ENCODE measurements around the gene BCORL1. TPM values are rescaled to one million over a fixed set of nuclear protein-coding genes. Genes with fewer than 3 reads are reported as not detected.

The BCORL1 gene
- total RNA-seq, 1 donor = 1.4 TPM

DNA sequence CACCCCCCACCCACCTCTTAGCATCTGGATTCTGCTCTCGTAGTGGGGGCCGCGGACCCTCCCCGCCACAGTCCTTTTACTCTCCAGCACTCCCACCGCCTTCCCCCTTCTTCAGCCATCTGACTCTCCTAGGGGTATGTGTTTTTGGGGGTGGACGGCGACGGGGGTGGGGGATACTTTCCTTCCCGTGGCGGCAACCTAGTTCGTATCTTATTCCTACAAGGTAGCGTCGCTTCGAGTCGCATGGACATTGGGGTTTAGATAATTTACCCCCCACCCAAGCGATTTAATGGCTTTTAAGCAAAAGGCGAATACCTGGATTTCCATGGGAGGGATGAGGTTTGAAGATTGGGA lies 1.3 kb upstream of the BCORL1 start:
- Histone ChIP-seq H3K27ac (ENCODE audit: low read depth, low read length) (no peak overlapping the region), H3K4me1 (ENCODE audit: insufficient read depth, low read length) (no peaks in the 10 kb centered on the region), H3K4me2 (ENCODE audit: insufficient read depth, low read length) (peak overlapping the region; percentile 80), H3K4me3 (ENCODE audit: insufficient read depth, low read length) (no peak overlapping the region), H2AFZ (ENCODE audit: low read length) (no peak overlapping the region), H4K20me1 (ENCODE audit: insufficient read depth, low read length) (peaks cover 3% of the 10 kb centered on the region), H3K36me3 (ENCODE audit: insufficient read depth, low read length) (no peaks in the 10 kb centered on the region), H3K79me2 (ENCODE audit: insufficient read depth, low read length) (peaks cover 2% of the 10 kb centered on the region), H3K9me3 (ENCODE audit: low read depth, low read length) (no peaks in the 10 kb centered on the region), H3K27me3 (ENCODE audit: insufficient read depth, low read length) (no peaks in the 10 kb centered on the region)
- TF ChIP-seq, protein P1, sequence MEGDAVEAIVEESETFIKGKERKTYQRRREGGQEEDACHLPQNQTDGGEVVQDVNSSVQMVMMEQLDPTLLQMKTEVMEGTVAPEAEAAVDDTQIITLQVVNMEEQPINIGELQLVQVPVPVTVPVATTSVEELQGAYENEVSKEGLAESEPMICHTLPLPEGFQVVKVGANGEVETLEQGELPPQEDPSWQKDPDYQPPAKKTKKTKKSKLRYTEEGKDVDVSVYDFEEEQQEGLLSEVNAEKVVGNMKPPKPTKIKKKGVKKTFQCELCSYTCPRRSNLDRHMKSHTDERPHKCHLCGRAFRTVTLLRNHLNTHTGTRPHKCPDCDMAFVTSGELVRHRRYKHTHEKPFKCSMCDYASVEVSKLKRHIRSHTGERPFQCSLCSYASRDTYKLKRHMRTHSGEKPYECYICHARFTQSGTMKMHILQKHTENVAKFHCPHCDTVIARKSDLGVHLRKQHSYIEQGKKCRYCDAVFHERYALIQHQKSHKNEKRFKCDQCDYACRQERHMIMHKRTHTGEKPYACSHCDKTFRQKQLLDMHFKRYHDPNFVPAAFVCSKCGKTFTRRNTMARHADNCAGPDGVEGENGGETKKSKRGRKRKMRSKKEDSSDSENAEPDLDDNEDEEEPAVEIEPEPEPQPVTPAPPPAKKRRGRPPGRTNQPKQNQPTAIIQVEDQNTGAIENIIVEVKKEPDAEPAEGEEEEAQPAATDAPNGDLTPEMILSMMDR (IDR thresholded peaks at IDR 0.05; ENCODE audit: extremely low read depth, low read depth, low read length) = no peak
- peak; percentile 83 for DNase-seq (ENCODE audit: insufficient read length, low spot score, missing footprints)

GRCh38 chrX:129981752-129982299 lies 609 bp upstream of the BCORL1 start:
- Histone ChIP-seq H2AFZ (ENCODE audit: low read length) (peak overlapping the region; percentile 62), H3K4me2 (ENCODE audit: insufficient read depth, low read length) (peak overlapping the region; percentile 80), H3K4me3 (ENCODE audit: insufficient read depth, low read length) (no peak overlapping the region), H3K27me3 (ENCODE audit: insufficient read depth, low read length) (no peaks in the 10 kb centered on the region), H3K36me3 (ENCODE audit: insufficient read depth, low read length) (no peaks in the 10 kb centered on the region), H3K4me1 (ENCODE audit: insufficient read depth, low read length) (no peaks in the 10 kb centered on the region), H3K27ac (ENCODE audit: low read depth, low read length) (no peak overlapping the region), H3K79me2 (ENCODE audit: insufficient read depth, low read length) (peaks cover 2% of the 10 kb centered on the region), H4K20me1 (ENCODE audit: insufficient read depth, low read length) (peaks cover 3% of the 10 kb centered on the region), H3K9me3 (ENCODE audit: low read depth, low read length) (no peaks in the 10 kb centered on the region)
- DNase-seq (ENCODE audit: insufficient read length, low spot score, missing footprints) = peak; percentile 88
- TF ChIP-seq, protein P1 (IDR thresholded peaks at IDR 0.05; ENCODE audit: extremely low read depth, low read depth, low read length) = no peak

- peak; percentile 89 for DNase-seq (ENCODE audit: insufficient read length, low spot score, missing footprints)
- Histone ChIP-seq H3K4me2 (ENCODE audit: insufficient read depth, low read length) (no peak overlapping the region), H3K79me2 (ENCODE audit: insufficient read depth, low read length) (peaks cover 2% of the 10 kb centered on the region), H3K27me3 (ENCODE audit: insufficient read depth, low read length) (no peaks in the 10 kb centered on the region), H3K9me3 (ENCODE audit: low read depth, low read length) (no peaks in the 10 kb centered on the region), H2AFZ (ENCODE audit: low read length) (no peak overlapping the region), H3K4me1 (ENCODE audit: insufficient read depth, low read length) (no peaks in the 10 kb centered on the region), H3K36me3 (ENCODE audit: insufficient read depth, low read length) (no peaks in the 10 kb centered on the region), H4K20me1 (ENCODE audit: insufficient read depth, low read length) (peaks cover 3% of the 10 kb centered on the region), H3K4me3 (ENCODE audit: insufficient read depth, low read length) (no peak overlapping the region), H3K27ac (ENCODE audit: low read depth, low read length) (no peak overlapping the region)
- TF ChIP-seq, protein P1 (IDR thresholded peaks at IDR 0.05; ENCODE audit: extremely low read depth, low read depth, low read length) = no peak
Observed at GRCh38 chrX:129983575-129984110, 1.2 kb downstream of the BCORL1 start.

DNA sequence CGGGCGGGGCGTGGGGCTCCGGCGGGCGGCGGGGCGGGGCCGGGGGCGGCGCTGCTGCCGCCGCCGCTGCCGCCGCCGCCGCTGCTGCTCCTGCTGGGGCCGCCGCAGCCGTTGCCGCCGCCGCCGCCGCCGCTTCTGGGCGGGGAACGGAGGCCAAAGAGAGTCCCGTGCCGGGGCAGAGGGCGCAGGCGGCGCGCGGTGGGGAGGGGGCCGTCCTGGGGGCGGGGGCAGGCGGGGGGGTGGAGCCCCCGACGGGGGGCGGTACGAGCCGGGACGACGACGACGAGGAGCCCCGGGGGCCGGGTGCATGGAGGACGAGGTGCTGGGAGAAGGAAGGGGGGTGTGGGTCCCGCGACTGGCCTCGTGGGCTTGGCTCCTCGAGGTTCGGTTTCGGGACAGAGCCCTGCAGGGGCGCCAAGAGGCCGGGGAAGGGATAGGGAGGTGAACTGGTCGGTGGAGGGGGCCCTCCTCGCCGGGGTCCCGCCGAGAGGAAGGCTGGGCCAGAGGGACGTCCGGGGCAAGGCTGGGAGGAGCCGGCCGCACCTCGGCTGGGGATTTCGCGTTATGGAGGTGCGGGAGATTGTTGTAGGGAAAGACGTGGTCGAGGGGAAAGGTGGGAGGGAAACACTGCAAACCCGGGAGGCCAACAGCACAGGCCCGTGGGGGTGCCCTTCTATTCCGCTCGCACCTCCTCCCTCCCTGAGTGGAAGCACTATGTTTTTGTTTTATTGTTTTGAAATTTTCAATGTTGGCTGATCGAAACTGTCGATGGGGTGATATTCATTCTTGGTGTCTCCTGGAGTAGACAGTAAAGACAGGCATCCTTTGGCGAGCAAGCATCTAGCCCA lies 1.9 kb downstream of the BCORL1 start:
- TF ChIP-seq, protein P1 (IDR thresholded peaks at IDR 0.05; ENCODE audit: extremely low read depth, low read depth, low read length) = no peak
- H3K27ac ChIP-seq (ENCODE audit: low read depth, low read length) = no peak overlapping the region
- H2AFZ ChIP-seq (ENCODE audit: low read length) = peak overlapping the region; percentile 37
- H3K9me3 ChIP-seq (ENCODE audit: low read depth, low read length) = no peaks in the 10 kb centered on the region
- H3K27me3 ChIP-seq (ENCODE audit: insufficient read depth, low read length) = no peaks in the 10 kb centered on the region
- peak overlapping the region; percentile 84 for H3K4me2 ChIP-seq (ENCODE audit: insufficient read depth, low read length)
- DNase-seq (ENCODE audit: insufficient read length, low spot score, missing footprints) = peak; percentile 89
- peak overlapping the region; percentile 68 for H3K4me3 ChIP-seq (ENCODE audit: insufficient read depth, low read length)
- no peaks in the 10 kb centered on the region for H3K4me1 ChIP-seq (ENCODE audit: insufficient read depth, low read length)
- peaks cover 3% of the 10 kb centered on the region for H4K20me1 ChIP-seq (ENCODE audit: insufficient read depth, low read length)
- H3K36me3 ChIP-seq (ENCODE audit: insufficient read depth, low read length) = no peaks in the 10 kb centered on the region
- H3K79me2 ChIP-seq (ENCODE audit: insufficient read depth, low read length) = peaks cover 2% of the 10 kb centered on the region

All from osteoblast (primary cell).